Skin of body (tissue), 3 donors: ENCODE measurements around the gene PTPRCAP. TPM values are rescaled to one million over a fixed set of nuclear protein-coding genes. Genes with fewer than 3 reads are reported as not detected.

Experiments used
- DNase-seq: peaks from one replicate; lab custom pipeline; 2025; lab: John Stamatoyannopoulos, UW
- small RNA-seq: library from RNA; depleted of rRNA; stranded (forward); fragments of <200 nt; gene quantifications from one replicate; pipeline ENCODE3, GENCODE V24; 2014; ENCODE audit warnings: low replicate concordance
- total RNA-seq: library from RNA; depleted of rRNA; stranded (reverse); fragments of >200 nt; gene quantifications from one replicate; pipeline ENCODE4 v1.2.3, GENCODE V29; 2014

The PTPRCAP gene
- total RNA-seq, 1 donor from 2014 or later, result 0.89 TPM

DNA sequence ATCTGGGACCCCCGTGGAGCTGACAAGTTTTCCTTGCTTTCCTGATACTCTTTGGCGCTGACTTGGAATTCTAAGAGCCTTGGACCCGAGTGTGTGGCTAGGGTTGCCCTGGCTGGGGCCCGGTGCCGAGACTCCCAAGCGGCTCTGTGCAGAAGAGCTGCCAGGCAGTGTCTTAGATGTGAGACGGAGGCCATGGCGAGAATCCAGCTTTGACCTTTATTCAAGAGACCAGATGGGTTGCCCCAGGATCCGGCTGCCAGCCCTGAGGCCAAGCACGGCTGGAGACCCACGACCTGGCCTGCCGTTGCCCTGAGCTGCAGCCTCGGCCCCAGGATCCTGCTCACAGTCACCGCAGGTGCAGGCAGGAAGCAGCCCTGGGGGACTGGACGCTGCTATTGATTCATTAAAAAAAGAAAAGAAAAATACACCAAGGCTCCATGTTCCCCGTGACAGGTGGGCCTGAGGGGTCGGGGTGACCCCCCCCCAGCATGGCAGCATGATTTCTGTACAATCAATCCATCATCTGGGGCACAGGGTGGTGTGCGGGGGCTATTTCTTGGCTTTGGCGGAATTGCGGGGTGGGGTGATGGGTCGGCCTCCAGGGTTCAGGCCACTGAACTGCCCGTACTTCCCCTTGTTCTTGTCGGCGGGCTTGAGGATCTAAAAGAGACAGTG, 39.4 kb downstream of the PTPRCAP start:
- no peak for DNase-seq

DNA sequence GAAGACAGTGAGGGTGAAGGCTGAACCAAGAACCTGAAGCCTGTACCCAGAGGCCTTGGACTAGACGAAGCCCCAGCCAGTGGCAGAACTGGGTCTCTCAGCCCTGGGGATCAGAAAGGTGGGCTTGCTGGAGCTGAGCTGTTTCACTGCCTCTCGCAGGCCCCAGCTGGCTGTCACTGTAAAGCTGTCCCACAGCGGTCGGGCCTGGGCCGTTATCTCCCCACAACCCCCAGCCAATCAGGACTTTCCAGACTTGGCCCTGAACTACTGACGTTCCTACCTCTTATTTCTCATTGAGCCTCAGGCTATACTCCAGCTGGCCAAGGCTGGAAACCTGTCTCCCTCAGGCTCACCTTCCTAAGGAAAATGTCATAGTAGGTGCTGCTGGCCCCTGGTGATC, 39.9 kb downstream of the PTPRCAP start:
- no peak for DNase-seq

DNA sequence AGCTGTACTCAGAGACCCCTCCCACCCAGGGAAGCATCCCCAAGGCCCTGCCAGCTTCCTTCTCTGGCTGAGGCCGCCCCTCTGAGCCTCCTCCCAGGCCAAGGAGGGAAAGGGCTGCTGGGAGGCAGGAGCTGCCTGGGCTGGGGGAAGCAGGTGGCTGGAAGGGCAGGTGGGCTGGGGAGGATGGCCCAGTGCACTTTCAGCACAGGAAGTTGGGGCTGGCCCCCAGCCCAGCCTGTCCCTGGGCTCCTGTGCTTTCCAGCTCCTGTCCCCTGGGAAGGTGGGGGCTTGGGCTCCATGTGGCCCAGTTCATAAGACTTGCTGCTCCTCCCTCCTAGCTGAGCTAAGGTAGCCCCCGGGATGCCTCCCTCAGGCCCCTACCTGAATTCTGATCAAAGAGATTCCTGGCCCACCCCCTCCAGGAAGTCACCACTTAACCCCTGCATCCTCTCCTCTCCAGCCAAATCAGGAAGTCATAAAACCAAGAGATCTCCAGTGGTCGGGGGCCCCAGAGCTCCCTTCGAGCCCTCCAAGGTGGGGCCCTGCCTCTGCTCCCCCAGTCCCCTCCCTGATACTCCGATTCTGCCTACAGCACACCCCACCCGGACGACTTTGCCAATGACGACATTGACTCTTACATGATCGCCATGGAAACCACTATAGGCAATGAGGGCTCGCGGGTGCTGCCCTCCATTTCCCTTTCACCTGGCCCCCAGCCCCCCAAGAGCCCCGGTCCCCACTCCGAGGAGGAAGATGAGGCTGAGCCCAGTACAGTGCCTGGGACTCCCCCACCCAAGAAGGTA, 40.7 kb downstream of the PTPRCAP start:
- no peak for DNase-seq

DNA sequence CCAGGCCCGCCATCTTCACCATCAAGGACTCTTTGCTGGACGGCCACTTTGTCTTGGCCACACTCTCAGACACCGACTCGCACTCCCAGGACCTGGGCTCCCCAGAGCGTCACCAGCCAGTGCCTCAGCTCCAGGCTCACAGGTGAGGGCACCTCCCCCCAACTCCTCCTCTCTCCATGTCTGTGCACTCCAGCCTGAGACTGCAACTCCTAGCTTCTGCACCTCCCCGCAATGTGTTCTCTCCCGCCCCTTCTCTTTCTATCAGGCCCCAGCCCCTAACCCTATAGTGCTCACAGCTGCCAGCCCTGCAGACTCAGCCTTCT, 41.3 kb downstream of the PTPRCAP start:
- no peak for DNase-seq

DNA sequence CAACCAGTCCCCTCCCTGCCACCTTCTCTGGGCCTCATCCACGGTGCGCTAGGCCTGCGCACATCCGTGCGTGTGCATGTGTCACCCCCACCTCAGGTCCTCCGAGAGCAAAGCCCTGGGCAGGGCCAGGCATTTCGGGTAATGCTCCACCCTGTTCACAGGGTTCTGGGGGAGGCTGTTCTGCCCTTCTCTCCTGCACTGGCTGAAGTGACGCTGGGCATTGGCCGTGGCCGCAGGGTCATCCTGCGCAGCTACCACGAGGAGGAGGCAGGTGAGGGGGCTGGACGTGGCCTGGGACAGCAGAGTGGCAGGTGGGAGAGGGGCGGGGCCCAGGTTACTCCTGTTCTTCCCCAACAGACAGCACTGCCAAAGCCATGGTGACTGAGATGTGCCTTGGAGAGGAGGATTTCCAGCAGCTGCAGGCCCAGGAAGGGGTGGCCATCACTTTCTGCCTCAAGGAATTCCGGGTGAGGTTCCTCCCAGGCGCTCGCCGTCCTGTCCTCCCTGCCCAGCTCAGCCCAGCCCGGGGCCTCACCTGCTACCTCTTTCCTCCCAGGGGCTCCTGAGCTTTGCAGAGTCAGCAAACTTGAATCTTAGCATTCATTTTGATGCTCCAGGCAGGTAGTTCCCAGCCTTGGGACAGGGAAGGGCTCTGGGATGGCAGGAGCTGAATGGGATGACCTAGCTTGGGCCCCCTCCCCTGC, 41.8 kb downstream of the PTPRCAP start:
- DNase-seq, result no peak

DNA sequence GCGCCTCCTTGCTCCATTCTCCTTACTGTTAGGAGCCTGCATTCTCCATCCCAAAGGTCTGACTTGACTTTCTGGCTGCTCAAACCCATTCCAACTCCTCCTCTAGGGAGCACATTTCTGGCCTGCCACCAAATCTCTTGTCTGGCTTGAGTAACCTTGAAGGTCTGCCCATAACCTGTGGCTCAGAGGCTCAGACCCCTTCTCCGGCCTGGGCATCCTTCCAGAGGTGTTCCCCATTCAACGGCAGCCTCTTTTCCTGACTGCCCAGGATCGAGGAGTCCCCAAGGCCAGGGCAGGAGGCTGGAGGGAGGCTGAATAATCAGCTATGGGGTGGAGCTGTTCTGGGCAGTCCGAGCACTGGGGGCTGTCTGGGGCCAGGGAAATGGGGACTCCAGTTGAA, 43.5 kb downstream of the PTPRCAP start:
- DNase-seq, result no peak

DNA sequence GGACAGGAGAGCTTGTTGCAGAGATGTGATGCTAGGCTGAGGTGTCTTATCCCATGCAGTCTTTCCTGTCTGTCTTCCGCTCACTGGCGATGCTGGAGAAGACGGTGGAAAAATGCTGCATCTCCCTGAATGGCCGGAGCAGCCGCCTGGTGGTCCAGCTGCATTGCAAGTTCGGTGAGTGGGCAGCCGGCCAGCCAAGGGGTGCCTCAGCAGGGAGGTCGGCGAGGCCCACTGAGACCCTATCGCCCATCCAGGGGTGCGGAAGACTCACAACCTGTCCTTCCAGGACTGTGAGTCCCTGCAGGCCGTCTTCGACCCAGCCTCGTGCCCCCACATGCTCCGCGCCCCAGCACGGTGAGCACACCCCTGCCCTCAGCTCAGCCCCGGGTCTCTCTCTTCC, 44.0 kb downstream of the PTPRCAP start:
- no peak for DNase-seq

DNA sequence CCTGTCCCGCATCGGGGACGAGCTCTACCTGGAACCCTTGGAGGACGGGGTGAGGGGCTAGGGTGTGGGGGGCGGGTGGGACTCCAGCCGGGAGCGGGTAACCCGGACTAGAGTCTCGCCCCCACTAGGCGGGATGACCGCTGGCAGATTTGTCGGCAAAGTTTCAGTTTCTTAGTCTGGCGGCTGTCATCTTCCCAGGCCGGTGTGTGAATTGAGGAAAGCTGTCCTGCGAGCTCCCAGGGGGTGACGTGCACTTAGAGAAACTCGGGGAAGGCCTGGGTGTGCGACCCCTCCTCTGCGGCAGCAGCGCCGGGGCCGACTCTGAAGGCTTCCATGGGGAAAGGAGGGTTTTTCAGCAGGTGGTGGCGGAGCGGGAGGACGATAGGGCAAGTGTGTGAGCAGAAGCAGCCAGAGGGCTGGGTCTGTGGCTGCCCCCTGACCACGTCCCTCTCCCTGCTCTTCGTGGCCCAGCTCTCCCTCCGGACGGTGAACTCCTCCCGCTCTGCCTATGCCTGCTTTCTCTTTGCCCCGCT, 45.2 kb downstream of the PTPRCAP start:
- DNase-seq, result no peak

DNA sequence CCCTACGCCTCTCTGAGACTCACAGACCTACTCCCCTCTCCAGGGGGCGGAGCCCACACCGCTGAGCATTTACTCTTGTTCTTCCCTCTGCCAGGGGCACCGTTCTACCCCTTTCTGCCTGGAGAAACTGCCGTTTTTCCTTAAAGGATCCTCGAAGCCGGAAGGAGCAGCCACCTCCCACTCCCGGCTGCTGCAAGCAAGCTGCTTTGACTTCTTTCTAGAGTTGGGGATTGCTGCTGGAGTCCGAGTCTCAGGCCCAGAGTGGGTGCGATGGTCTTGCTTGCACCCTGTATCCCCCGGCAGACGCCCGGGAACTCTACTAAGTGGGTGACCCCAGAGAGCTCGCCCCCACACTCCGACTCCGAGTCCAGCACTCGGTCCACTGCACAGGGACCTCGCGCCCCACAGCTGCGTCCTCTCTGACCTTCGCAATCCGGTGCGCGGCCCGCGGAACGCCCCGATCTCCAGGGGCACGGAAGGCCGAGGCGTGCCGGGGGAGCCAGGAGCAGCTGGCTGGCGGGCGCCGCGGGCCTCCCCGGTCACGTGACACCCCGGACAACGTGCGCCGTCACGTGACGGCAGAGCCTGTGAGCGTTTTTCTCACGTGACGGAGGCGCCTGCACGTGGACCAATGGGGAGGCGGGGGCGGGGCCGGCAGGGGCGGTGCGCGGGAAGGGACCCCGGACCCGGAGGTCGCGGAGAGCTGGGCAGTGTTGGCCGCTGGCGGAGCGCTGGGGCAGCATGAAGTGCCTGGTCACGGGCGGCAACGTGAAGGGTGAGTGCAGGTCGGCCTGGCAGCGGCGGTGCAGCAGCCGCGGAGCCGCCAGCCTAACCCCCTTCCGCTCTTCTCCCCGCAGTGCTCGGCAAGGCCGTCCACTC, 45.9 kb downstream of the PTPRCAP start, which contains the start of gene RAD9A:
RAD9A (plus strand) TSS at position 683 of the 879 bp plus-strand sequence; CDS start at position 742, 59 bp downstream.
- peak; percentile 90 for DNase-seq

DNA sequence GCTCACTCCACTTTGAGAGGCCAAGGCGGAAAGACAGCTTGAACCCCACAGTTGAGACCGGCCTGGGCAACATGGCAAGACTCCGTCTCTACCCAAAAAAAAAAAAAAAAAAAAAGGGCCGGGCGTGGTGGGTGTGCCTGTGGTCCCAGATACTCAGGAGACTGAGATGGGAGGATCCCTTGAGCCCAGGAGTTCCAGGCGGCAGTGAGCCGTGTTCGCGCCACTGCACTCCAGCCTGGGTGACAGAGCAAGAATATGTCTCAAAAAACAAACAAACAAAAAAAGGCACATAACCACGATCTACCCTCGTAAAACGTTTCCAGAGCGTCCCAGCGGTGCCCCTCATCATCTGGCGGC, 46.6 kb downstream of the PTPRCAP start:
- no peak for DNase-seq

DNA sequence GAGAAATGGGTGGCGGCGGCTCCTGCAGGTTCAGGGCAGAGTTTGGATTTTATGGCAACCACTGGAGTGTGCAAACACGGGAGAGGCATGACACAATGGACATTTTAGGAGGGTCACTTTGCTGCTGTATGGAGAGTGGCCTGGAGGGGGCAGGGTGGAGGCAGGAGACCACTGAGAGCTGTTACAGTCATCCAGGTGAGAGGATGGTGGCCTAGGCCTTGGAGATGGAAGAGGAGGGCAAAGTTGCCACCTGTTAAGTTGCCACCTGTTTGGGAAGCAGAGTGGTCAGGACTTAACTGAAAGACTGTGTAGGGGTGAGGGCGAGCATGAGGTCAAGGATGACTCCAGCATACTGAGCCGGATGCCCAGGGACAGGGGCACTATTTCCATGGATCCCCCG, 48.0 kb downstream of the PTPRCAP start:
- DNase-seq, result no peak

DNA sequence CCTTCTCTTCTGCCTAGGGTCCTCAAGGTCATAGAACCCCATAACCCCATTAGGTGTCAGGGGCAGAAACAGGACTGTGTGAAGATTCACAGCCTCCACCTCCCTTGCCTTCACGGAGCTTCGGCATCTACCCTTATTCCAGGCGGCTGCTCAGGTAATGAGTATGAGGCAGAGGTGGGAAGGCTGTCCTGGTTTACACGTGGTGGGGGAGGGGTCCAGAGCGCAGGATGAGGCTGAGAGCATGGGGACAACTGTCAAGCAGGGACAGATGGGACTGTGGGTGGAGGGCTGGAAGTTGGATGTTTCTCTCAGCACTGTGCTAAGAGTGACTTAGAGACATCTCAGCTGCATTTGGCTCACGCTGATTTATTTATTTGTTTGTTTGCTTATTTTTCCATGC, 50.0 kb downstream of the PTPRCAP start:
- no peak for DNase-seq

DNA sequence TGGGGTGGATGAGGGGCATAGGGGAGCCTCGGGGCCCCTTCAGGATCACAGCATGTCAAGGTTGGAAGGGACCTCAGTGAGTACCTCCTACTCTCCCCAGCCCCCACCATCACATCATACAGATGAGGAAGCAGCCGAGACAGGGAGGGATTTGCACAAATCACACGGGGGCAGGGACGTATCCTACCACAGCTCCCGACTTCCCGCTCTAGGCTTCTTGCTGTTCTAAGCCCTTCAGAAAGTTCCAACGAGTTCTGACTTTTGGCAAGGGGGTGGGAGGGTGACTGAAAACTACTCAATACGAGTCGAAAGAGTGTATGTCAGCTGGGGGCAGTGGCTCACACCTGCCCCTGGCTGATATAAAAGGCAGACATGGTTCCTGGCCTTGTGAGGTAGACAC, 50.4 kb downstream of the PTPRCAP start:
- no peak for DNase-seq

Small RNA genes lying within 50 kb of the gene (small RNA-seq; reads per million reads assigned to genes)
- gene RNU6-1238P, result not detected

Other genes starting within 250 kb of the PTPRCAP start
- 34.5 TPM for gene GRK2, start 171.2 kb downstream of the PTPRCAP start, total RNA-seq
- gene ANKRD13D, start 148.4 kb downstream of the PTPRCAP start, total RNA-seq, result 33.0 TPM
- 13.4 TPM for gene SSH3, start 134.2 kb downstream of the PTPRCAP start, total RNA-seq
- 9.5 TPM for gene POLD4, start 84.1 kb downstream of the PTPRCAP start, total RNA-seq
- gene CLCF1, start 64.1 kb downstream of the PTPRCAP start, total RNA-seq, result 0.89 TPM
- gene RAD9A, start 45.7 kb downstream of the PTPRCAP start, total RNA-seq, result 9.6 TPM
- gene PPP1CA, start 35.8 kb downstream of the PTPRCAP start, total RNA-seq, result 78.3 TPM
- 1.2 TPM for gene TBC1D10C, start 33.6 kb downstream of the PTPRCAP start, total RNA-seq
- 3.8 TPM for gene CARNS1, start 22.0 kb downstream of the PTPRCAP start, total RNA-seq
- 39.8 TPM for gene RPS6KB2, start 9.2 kb downstream of the PTPRCAP start, total RNA-seq
- gene CORO1B, start 5.8 kb upstream of the PTPRCAP start, total RNA-seq, result 30.2 TPM
- gene GPR152, start 15.0 kb upstream of the PTPRCAP start, total RNA-seq, result not detected
- 0.49 TPM for gene CABP4, start 17.7 kb upstream of the PTPRCAP start, total RNA-seq
- 33.7 TPM for gene TMEM134, start 31.6 kb upstream of the PTPRCAP start, total RNA-seq
- gene AIP, start 45.3 kb upstream of the PTPRCAP start, total RNA-seq, result 42.8 TPM
- 7.5 TPM for gene PITPNM1, start 67.7 kb upstream of the PTPRCAP start, total RNA-seq
- gene CDK2AP2, start 70.5 kb upstream of the PTPRCAP start, total RNA-seq, result 4.5 TPM
- not detected for gene CABP2, start 85.8 kb upstream of the PTPRCAP start, total RNA-seq
- 333 TPM for gene GSTP1, start 146.1 kb upstream of the PTPRCAP start, total RNA-seq
- gene NDUFV1, start 169.3 kb upstream of the PTPRCAP start, total RNA-seq, result 121 TPM
- 6.0 TPM for gene NUDT8, start 192.3 kb upstream of the PTPRCAP start, total RNA-seq
- gene TBX10, start 202.1 kb upstream of the PTPRCAP start, total RNA-seq, result not detected
- 0.20 TPM for gene ACY3, start 213.0 kb upstream of the PTPRCAP start, total RNA-seq
- 19.1 TPM for gene ALDH3B2, start 236.9 kb upstream of the PTPRCAP start, total RNA-seq